Measurements from ENCODE around the gene COX19. TPM values are rescaled to one million over a fixed set of nuclear protein-coding genes. Genes with fewer than 3 reads are reported as not detected.

COX19 gene
- total and polyA plus RNA-seq, 2 donors (not counting 3 experiments of a cell fraction or from before 2014, with no cell fraction given): 6.8 to 10.6 TPM

DNA sequence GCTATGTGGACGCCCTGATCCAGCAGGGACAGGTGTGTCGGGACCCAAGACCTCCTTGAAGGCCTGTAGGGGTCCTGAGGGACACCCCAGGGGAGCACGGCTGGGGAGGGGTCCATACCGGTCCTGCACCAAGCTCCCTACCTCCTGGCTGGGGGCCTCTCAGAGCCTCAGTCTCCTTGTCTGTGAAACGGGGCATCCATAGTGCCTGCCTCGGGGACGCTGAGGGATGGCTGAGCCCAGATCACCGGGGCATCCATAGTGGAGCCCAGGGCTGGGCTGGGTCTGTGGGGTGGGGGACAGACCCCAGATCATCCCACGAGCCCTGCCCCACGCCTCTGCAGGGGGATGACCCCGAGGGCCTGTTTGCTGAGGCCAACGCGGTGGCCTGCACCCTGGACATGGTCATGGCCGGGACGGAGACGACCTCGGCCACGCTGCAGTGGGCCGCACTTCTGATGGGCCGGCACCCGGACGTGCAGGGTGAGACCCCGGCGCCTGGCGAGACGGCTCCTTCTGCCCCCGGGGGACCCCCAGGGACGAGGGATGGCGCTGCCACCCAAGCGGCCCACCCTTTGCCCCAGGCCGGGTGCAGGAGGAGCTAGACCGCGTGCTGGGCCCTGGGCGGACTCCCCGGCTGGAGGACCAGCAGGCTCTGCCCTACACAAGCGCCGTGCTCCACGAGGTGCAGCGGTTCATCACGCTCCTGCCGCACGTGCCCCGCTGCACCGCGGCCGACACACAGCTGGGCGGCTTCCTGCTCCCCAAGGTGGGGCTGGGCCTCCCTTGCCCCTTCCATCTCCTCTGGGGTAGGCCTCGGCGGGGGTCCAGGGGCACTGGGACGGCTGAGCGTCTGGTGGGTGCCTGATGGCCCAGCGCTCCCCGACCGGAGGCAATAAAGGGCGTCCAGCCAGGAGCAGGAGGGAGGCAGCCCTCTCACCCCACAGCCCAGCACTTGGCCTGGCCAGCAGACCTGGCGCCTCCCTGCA, 11.7 kb upstream of the COX19 start:
- H3K9ac ChIP-seq (replicated peaks; ENCODE audit: extremely low read depth, insufficient read depth, low read length): no peak overlapping the region
- FAIRE-seq (no peak), DNase-seq (ENCODE audit: low read depth, low spot score) (no peak)
- peaks cover 2% of the 10 kb centered on the region for H3K4me1 ChIP-seq (ENCODE audit: control insufficient read depth, extremely low read depth, insufficient read depth, low read length)
- H3K4me2 ChIP-seq (ENCODE audit: insufficient read depth, low read length): no peak overlapping the region
- H3K9me3 ChIP-seq (replicated peaks; ENCODE audit: control insufficient read depth, insufficient read depth, low read length): no peaks in the 10 kb centered on the region
- no peak overlapping the region for H3K27ac ChIP-seq (ENCODE audit: insufficient read depth, low read depth, low read length)
- TF ChIP-seq EZH2 (IDR thresholded peaks at IDR 0.05; ENCODE audit: borderline replicate concordance, low read depth, low read length, severe bottlenecking) (no peak), JUN (IDR thresholded peaks at IDR 0.05; ENCODE audit: borderline replicate concordance, insufficient read depth, insufficient read length, low read depth) (no peak)
- ChIA-PET POLR2A (no interaction called here), CTCF (interaction anchor here (1.5 to 3.2 kb wide), 3 partner anchors 79 to 136 kb away, joined by 5 to 21 read pairs (median 14); no protein-coding TSS in a partner anchor)
- H3K36me3 ChIP-seq (ENCODE audit: control insufficient read depth in 2 of 2, extremely low read depth in 1 of 2, insufficient read depth in 2 of 2, low read length in 2 of 2): no peaks in the 10 kb centered on the region
- dilution Hi-C loops (cut with MboI; ENCODE audit: extremely low pct_ligation_motif_present, low sequenced_read_pairs): no loop called here
- H3K9me1 ChIP-seq (replicated peaks; ENCODE audit: control insufficient read depth, extremely low read depth, insufficient read depth, low read length): no peaks in the 10 kb centered on the region
- H4K20me1 ChIP-seq (replicated peaks; ENCODE audit: control insufficient read depth, extremely low read depth, insufficient read depth, low read length): no peaks in the 10 kb centered on the region
- no peak overlapping the region for H2AFZ ChIP-seq (ENCODE audit: low read depth, low read length)
- H3K27me3 ChIP-seq (ENCODE audit: control insufficient read depth in 2 of 2, insufficient read depth in 2 of 2, low read length in 2 of 2): no peaks in the 10 kb centered on the region
- intact Hi-C loops (cut with micrococcal nuclease): no loop called here
- H3K79me2 ChIP-seq (ENCODE audit: control insufficient read depth, insufficient read depth, low read length): no peaks in the 10 kb centered on the region
- no peak overlapping the region for H3K4me3 ChIP-seq (replicated peaks in 1 of 3; ENCODE audit: insufficient read depth in 1 of 3, low read depth in 1 of 3, low read length in 3 of 3)
- no TSS peak for BruUV-seq (replicated peaks)

- FAIRE-seq: peak; percentile 54
- H3K4me3 ChIP-seq (replicated peaks in 1 of 3; ENCODE audit: insufficient read depth in 1 of 3, low read depth in 1 of 3, low read length in 3 of 3): no peak overlapping the region
- H3K9ac ChIP-seq (replicated peaks; ENCODE audit: extremely low read depth, insufficient read depth, low read length): no peak overlapping the region
- intact Hi-C loops (cut with micrococcal nuclease): no loop called here
- H3K9me3 ChIP-seq (replicated peaks; ENCODE audit: control insufficient read depth, insufficient read depth, low read length): no peaks in the 10 kb centered on the region
- no peaks in the 10 kb centered on the region for H3K79me2 ChIP-seq (ENCODE audit: control insufficient read depth, insufficient read depth, low read length)
- BruUV-seq (replicated peaks): no TSS peak
- no peaks in the 10 kb centered on the region for H3K27me3 ChIP-seq (ENCODE audit: control insufficient read depth in 2 of 2, insufficient read depth in 2 of 2, low read length in 2 of 2)
- dilution Hi-C loops (cut with MboI; ENCODE audit: extremely low pct_ligation_motif_present, low sequenced_read_pairs): no loop called here
- no peaks in the 10 kb centered on the region for H3K36me3 ChIP-seq (ENCODE audit: control insufficient read depth in 2 of 2, extremely low read depth in 1 of 2, insufficient read depth in 2 of 2, low read length in 2 of 2)
- no peaks in the 10 kb centered on the region for H4K20me1 ChIP-seq (replicated peaks; ENCODE audit: control insufficient read depth, extremely low read depth, insufficient read depth, low read length)
- TF ChIP-seq EZH2 (IDR thresholded peaks at IDR 0.05; ENCODE audit: borderline replicate concordance, low read depth, low read length, severe bottlenecking) (no peak), JUN (IDR thresholded peaks at IDR 0.05; ENCODE audit: borderline replicate concordance, insufficient read depth, insufficient read length, low read depth) (no peak), CTCF (IDR thresholded peaks at IDR 0.05; ENCODE audit: extremely low read depth in 1 of 2, insufficient read depth in 1 of 2, low read depth in 1 of 2, low read length in 2 of 2) (no peak), FOS (IDR thresholded peaks at IDR 0.05; ENCODE audit: borderline replicate concordance, insufficient read depth, low read length) (no peak), GATA2 (IDR thresholded peaks at IDR 0.05; ENCODE audit: insufficient read depth, insufficient read length, low read depth, low read length) (no peak), POLR2A (IDR thresholded peaks at IDR 0.05; ENCODE audit: low read depth, low read length) (no peak), POLR2AphosphoS5 (IDR thresholded peaks at IDR 0.05; ENCODE audit: insufficient read depth, low read depth, low read length) (no peak), MYC (IDR thresholded peaks at IDR 0.05; ENCODE audit: low read depth, low read length) (no peak)
- TF ChIP-seq, protein P1, sequence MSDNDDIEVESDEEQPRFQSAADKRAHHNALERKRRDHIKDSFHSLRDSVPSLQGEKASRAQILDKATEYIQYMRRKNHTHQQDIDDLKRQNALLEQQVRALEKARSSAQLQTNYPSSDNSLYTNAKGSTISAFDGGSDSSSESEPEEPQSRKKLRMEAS (IDR thresholded peaks at IDR 0.05; ENCODE audit: insufficient read depth, insufficient read length): no peak
- H3K27ac ChIP-seq (ENCODE audit: insufficient read depth, low read depth, low read length): no peak overlapping the region
- peak; percentile 28 for DNase-seq (ENCODE audit: low read depth, low spot score)
- no peak overlapping the region for H3K4me2 ChIP-seq (ENCODE audit: insufficient read depth, low read length)
- POLR2A ChIA-PET: no interaction called here
- no peaks in the 10 kb centered on the region for H3K9me1 ChIP-seq (replicated peaks; ENCODE audit: control insufficient read depth, extremely low read depth, insufficient read depth, low read length)
- H2AFZ ChIP-seq (ENCODE audit: low read depth, low read length): no peak overlapping the region
- CTCF ChIA-PET: interaction anchor here (1.5 to 3.2 kb wide), 2 partner anchors 80 to 137 kb away, joined by 5 to 14 read pairs; no protein-coding TSS in a partner anchor
- H3K4me1 ChIP-seq (ENCODE audit: control insufficient read depth, extremely low read depth, insufficient read depth, low read length): peaks cover 2% of the 10 kb centered on the region
These were observed 10.8 kb upstream of the COX19 start for GRCh38 chr7:985915-986741.
